ENCODE results near the gene EIF4E3. TPM values are rescaled to one million over a fixed set of nuclear protein-coding genes. Genes with fewer than 3 reads are reported as not detected.

The EIF4E3 gene
- polyA plus RNA-seq, 1 donor (not counting 4 experiments of a cell fraction or from before 2014, with no cell fraction given), result 2.2 TPM

GRCh38 chr3:71724584-71725270 is 475 bp downstream of the EIF4E3 start:
- dilution Hi-C loops (cut with MboI; ENCODE audit: extremely low pct_ligation_motif_present, low sequenced_read_pairs), result no loop called here
- no peak for TF ChIP-seq CTCF (optimal IDR thresholded peaks at IDR 0.05 in 1 of 3, IDR thresholded peaks at IDR 0.05 in 1 of 3, conservative IDR thresholded peaks at IDR 0.05 in 1 of 3; ENCODE audit: extremely low read depth in 1 of 3, insufficient read depth in 2 of 3, low read length in 3 of 3)
- peak; percentile 55 for TF ChIP-seq EZH2 (IDR thresholded peaks at IDR 0.05; ENCODE audit: low read length)
- H2AFZ ChIP-seq (ENCODE audit: control insufficient read depth, low read length), result peak overlapping the region; percentile 95

GRCh38 chr3:71724171-71724453 is 1.1 kb downstream of the EIF4E3 start:
- Histone ChIP-seq H2AFZ (ENCODE audit: control insufficient read depth, low read length) (no peak overlapping the region), H3K4me1 (ENCODE audit: control insufficient read depth, extremely low read depth, insufficient read depth, low read length) (peaks cover 13% of the 10 kb centered on the region), H4K20me1 (ENCODE audit: control insufficient read depth, extremely low read depth, insufficient read depth, low read length) (no peaks in the 10 kb centered on the region), H3K27me3 (ENCODE audit: control insufficient read depth, extremely low read depth, insufficient read depth, low read length) (peaks cover 13% of the 10 kb centered on the region), H3K27ac (ENCODE audit: control insufficient read depth, insufficient read depth, low read length) (no peak overlapping the region), H3K4me3 (ENCODE audit: control insufficient read depth in 2 of 3, extremely low read depth in 1 of 3, insufficient read depth in 2 of 3, low read depth in 1 of 3, low read length in 3 of 3) (peak overlapping the region; percentile 65 to 77 (median 70)), H3K79me2 (ENCODE audit: control insufficient read depth, insufficient read depth, low read length) (no peaks in the 10 kb centered on the region), H3K36me3 (ENCODE audit: control insufficient read depth in 2 of 2, extremely low read depth in 1 of 2, insufficient read depth in 2 of 2, low read length in 2 of 2) (no peaks in the 10 kb centered on the region), H3K9ac (ENCODE audit: control insufficient read depth, extremely low read depth, insufficient read depth, low read length) (no peak overlapping the region), H3K9me3 (ENCODE audit: control insufficient read depth, low read depth, low read length) (no peaks in the 10 kb centered on the region), H3K4me2 (ENCODE audit: control insufficient read depth, extremely low read depth, insufficient read depth, low read depth, low read length) (peak overlapping the region; percentile 95), H3K9me1 (ENCODE audit: control insufficient read depth, extremely low read depth, insufficient read depth, low read length) (no peaks in the 10 kb centered on the region)
- dilution Hi-C loops (cut with MboI; ENCODE audit: extremely low pct_ligation_motif_present, low sequenced_read_pairs), result no loop called here
- TF ChIP-seq CTCF (optimal IDR thresholded peaks at IDR 0.05 in 1 of 3, IDR thresholded peaks at IDR 0.05 in 1 of 3, conservative IDR thresholded peaks at IDR 0.05 in 1 of 3; ENCODE audit: extremely low read depth in 1 of 3, insufficient read depth in 2 of 3, low read length in 3 of 3), result no peak
- no peak for FAIRE-seq
- DNase-seq (ENCODE audit: low read depth, low spot score), result no peak

More at GRCh38 chr3:71724584-71725270, 475 bp downstream of the EIF4E3 start:
- peak overlapping the region; percentile 95 for H3K4me2 ChIP-seq (ENCODE audit: control insufficient read depth, extremely low read depth, insufficient read depth, low read depth, low read length)
- H3K9ac ChIP-seq (ENCODE audit: control insufficient read depth, extremely low read depth, insufficient read depth, low read length), result peak overlapping the region; percentile 60
- H3K9me3 ChIP-seq (ENCODE audit: control insufficient read depth, low read depth, low read length), result no peaks in the 10 kb centered on the region
- no peaks in the 10 kb centered on the region for H3K79me2 ChIP-seq (ENCODE audit: control insufficient read depth, insufficient read depth, low read length)
- H4K20me1 ChIP-seq (ENCODE audit: control insufficient read depth, extremely low read depth, insufficient read depth, low read length), result no peaks in the 10 kb centered on the region
- H3K27ac ChIP-seq (ENCODE audit: control insufficient read depth, insufficient read depth, low read length), result no peak overlapping the region
- DNase-seq (ENCODE audit: low read depth, low spot score) (no peak), FAIRE-seq (no peak)
- H3K36me3 ChIP-seq (ENCODE audit: control insufficient read depth in 2 of 2, extremely low read depth in 1 of 2, insufficient read depth in 2 of 2, low read length in 2 of 2), result no peaks in the 10 kb centered on the region
- peak overlapping the region; percentile 65 to 77 (median 70) for H3K4me3 ChIP-seq (ENCODE audit: control insufficient read depth in 2 of 3, extremely low read depth in 1 of 3, insufficient read depth in 2 of 3, low read depth in 1 of 3, low read length in 3 of 3)
- H3K27me3 ChIP-seq (ENCODE audit: control insufficient read depth, extremely low read depth, insufficient read depth, low read length), result peaks cover 13% of the 10 kb centered on the region
- peaks cover 13% of the 10 kb centered on the region for H3K4me1 ChIP-seq (ENCODE audit: control insufficient read depth, extremely low read depth, insufficient read depth, low read length)
- no peaks in the 10 kb centered on the region for H3K9me1 ChIP-seq (ENCODE audit: control insufficient read depth, extremely low read depth, insufficient read depth, low read length)
